GM18505 (cell line): ENCODE measurements around the gene PRSS33.

ENCODE experiments used
- ATAC-seq: cut with Tn5 transposase; IDR thresholded peaks from one replicate; pipeline ENCODE4 v1.9.1; 2021; ENCODE audit not compliant: unreplicated experiment
- POLR2A ChIP-seq: IDR thresholded peaks from 4 replicates; pipeline ENCODE4 v1.6.1; 2011; ENCODE audit warnings: borderline replicate concordance; ENCODE audit not compliant: insufficient read depth, insufficient read length; ENCODE audit errors: extremely low read depth

The PRSS33 gene

GRCh38 chr16:2817340-2818271 is 30.2 kb upstream of the PRSS33 start:
- TF ChIP-seq POLR2A = no peak
- no peak for ATAC-seq

- no peak for ATAC-seq
- TF ChIP-seq POLR2A = no peak
Measured at GRCh38 chr16:2816751-2817339, 29.5 kb upstream of the PRSS33 start, which contains the start of gene PRSS21. PRSS21 (plus strand) TSS chr16:2817237; CDS start chr16:2817269, 32 bp downstream.

- no peak for ATAC-seq
- TF ChIP-seq POLR2A = no peak
Measured at GRCh38 chr16:2815299-2815771, 28.0 kb upstream of the PRSS33 start.

- ATAC-seq = no peak
- no peak for TF ChIP-seq POLR2A
Measured at GRCh38 chr16:2814551-2815298, 27.4 kb upstream of the PRSS33 start.

- no peak for ATAC-seq
- no peak for TF ChIP-seq POLR2A
Measured at GRCh38 chr16:2813771-2814221, 26.4 kb upstream of the PRSS33 start.

GRCh38 chr16:2811703-2812471 is 24.5 kb upstream of the PRSS33 start:
- TF ChIP-seq POLR2A = no peak
- ATAC-seq = no peak

GRCh38 chr16:2810651-2811050 is 23.3 kb upstream of the PRSS33 start:
- no peak for ATAC-seq
- TF ChIP-seq POLR2A = no peak

- no peak for ATAC-seq
- TF ChIP-seq POLR2A = no peak
Measured at GRCh38 chr16:2809149-2809760, 21.9 kb upstream of the PRSS33 start.

- TF ChIP-seq POLR2A = no peak
- no peak for ATAC-seq
Measured at GRCh38 chr16:2808181-2808580, 20.8 kb upstream of the PRSS33 start.

GRCh38 chr16:2806286-2806685 is 18.9 kb upstream of the PRSS33 start:
- no peak for ATAC-seq
- no peak for TF ChIP-seq POLR2A

GRCh38 chr16:2804728-2805127 is 17.4 kb upstream of the PRSS33 start:
- no peak for TF ChIP-seq POLR2A
- ATAC-seq = no peak

GRCh38 chr16:2803545-2804195 is 16.3 kb upstream of the PRSS33 start:
- ATAC-seq = no peak
- TF ChIP-seq POLR2A = no peak
